Activated CD4-positive, alpha-beta T cell treated with anti-CD3 and anti-CD28 coated beads, Interleukin-2, amount 10 ng/mL, durations not matched to agents 7 days and 5 days (primary cell): ENCODE measurements around the gene VSTM2A. TPM values are rescaled to one million over a fixed set of nuclear protein-coding genes. Genes with fewer than 3 reads are reported as not detected.

Experiments
- CTCF ChIA-PET: fragments of 350-600 bp; sonication (Branson Sonifier 250); formaldehyde crosslinking; loops from one replicate; lab custom pipeline; 2021; ENCODE audit warnings: antibody characterized with exemption; lab: Charles Lee
- POLR2A ChIA-PET: fragments of 350-600 bp; sonication (Branson Sonifier 250); formaldehyde crosslinking; loops from one replicate; lab custom pipeline; 2021; ENCODE audit warnings: antibody characterized with exemption; lab: Charles Lee
- DNase-seq: peaks from one replicate; pipeline ENCODE4 v3.0.0-alpha.2; 2020
- H3K27ac Mint-ChIP-seq: one replicate; pipeline ENCODE4 v1.8.0; 2021; ENCODE audit warnings: mild to moderate bottlenecking, moderate library complexity, mixed read lengths
- H3K27me3 Mint-ChIP-seq: one replicate; pipeline ENCODE4 v1.8.0; 2021; ENCODE audit warnings: mixed read lengths
- H3K36me3 Mint-ChIP-seq: one replicate; pipeline ENCODE4 v1.8.0; 2021; ENCODE audit warnings: low read depth, mixed read lengths
- H3K4me1 Mint-ChIP-seq: one replicate; pipeline ENCODE4 v1.8.0; 2021; ENCODE audit warnings: mixed read lengths
- H3K4me3 Mint-ChIP-seq: one replicate; pipeline ENCODE4 v1.8.0; 2021; ENCODE audit warnings: mild to moderate bottlenecking, moderate library complexity, mixed read lengths
- H3K9me3 Mint-ChIP-seq: one replicate; pipeline ENCODE4 v1.8.0; 2021; ENCODE audit warnings: mixed read lengths
- total RNA-seq, 2 experiments: library from RNA; stranded (reverse); gene quantifications; one replicate each; pipeline ENCODE4 v1.2.3, GENCODE V29; 2021

Gene VSTM2A
- total RNA-seq, 2 experiments from 2014 or later: not detected

GRCh38 chr7:54559401-54559800, 17.2 kb downstream of the VSTM2A start:
- no peaks in the 10 kb centered on the region for H3K9me3 Mint-ChIP-seq

GRCh38 chr7:54560198-54560597, 18.0 kb downstream of the VSTM2A start:
- DNase-seq: no peak
- Mint-ChIP-seq H3K27me3 (no peaks in the 10 kb centered on the region), H3K9me3 (no peaks in the 10 kb centered on the region), H3K4me1 (no peaks in the 10 kb centered on the region), H3K36me3 (no peaks in the 10 kb centered on the region), H3K27ac (no peak overlapping the region), H3K4me3 (no peak overlapping the region)
- ChIA-PET POLR2A (no interaction called here), CTCF (no interaction called here)

More at GRCh38 chr7:54559401-54559800, 17.2 kb downstream of the VSTM2A start:
- H3K36me3 Mint-ChIP-seq: no peaks in the 10 kb centered on the region
- H3K4me3 Mint-ChIP-seq: no peak overlapping the region
- DNase-seq: no peak
- ChIA-PET POLR2A (no interaction called here), CTCF (no interaction called here)
- H3K27ac Mint-ChIP-seq: no peak overlapping the region
- no peaks in the 10 kb centered on the region for H3K27me3 Mint-ChIP-seq
- H3K4me1 Mint-ChIP-seq: no peaks in the 10 kb centered on the region

- Mint-ChIP-seq H3K36me3 (no peaks in the 10 kb centered on the region), H3K4me1 (no peaks in the 10 kb centered on the region), H3K4me3 (no peak overlapping the region), H3K9me3 (no peaks in the 10 kb centered on the region), H3K27me3 (no peaks in the 10 kb centered on the region), H3K27ac (no peak overlapping the region)
- DNase-seq: no peak
- POLR2A ChIA-PET: no interaction called here
- CTCF ChIA-PET: no interaction called here
Observed at GRCh38 chr7:54560723-54561122, 18.5 kb downstream of the VSTM2A start.

- H3K9me3 Mint-ChIP-seq: no peaks in the 10 kb centered on the region
- no peak overlapping the region for H3K27ac Mint-ChIP-seq
- CTCF ChIA-PET: no interaction called here
- POLR2A ChIA-PET: no interaction called here
- H3K4me1 Mint-ChIP-seq: no peaks in the 10 kb centered on the region
- no peaks in the 10 kb centered on the region for H3K36me3 Mint-ChIP-seq
- H3K27me3 Mint-ChIP-seq: no peaks in the 10 kb centered on the region
- no peak for DNase-seq
- H3K4me3 Mint-ChIP-seq: no peak overlapping the region
Observed at GRCh38 chr7:54563329-54563916, 21.2 kb downstream of the VSTM2A start.

GRCh38 chr7:54565432-54565831, 23.3 kb downstream of the VSTM2A start:
- Mint-ChIP-seq H3K27me3 (no peaks in the 10 kb centered on the region), H3K36me3 (no peaks in the 10 kb centered on the region), H3K27ac (no peak overlapping the region), H3K9me3 (no peaks in the 10 kb centered on the region), H3K4me1 (no peaks in the 10 kb centered on the region), H3K4me3 (no peak overlapping the region)
- DNase-seq: no peak
- ChIA-PET POLR2A (no interaction called here), CTCF (no interaction called here)

- no peaks in the 10 kb centered on the region for H3K36me3 Mint-ChIP-seq
- H3K4me1 Mint-ChIP-seq: no peaks in the 10 kb centered on the region
- no peaks in the 10 kb centered on the region for H3K27me3 Mint-ChIP-seq
- POLR2A ChIA-PET: no interaction called here
- CTCF ChIA-PET: no interaction called here
- H3K9me3 Mint-ChIP-seq: peaks cover 4% of the 10 kb centered on the region
- no peak overlapping the region for H3K27ac Mint-ChIP-seq
- DNase-seq: no peak
- no peak overlapping the region for H3K4me3 Mint-ChIP-seq
Observed at GRCh38 chr7:54581511-54581910, 39.3 kb downstream of the VSTM2A start.

GRCh38 chr7:54591404-54592386, 49.5 kb downstream of the VSTM2A start:
- Mint-ChIP-seq H3K27me3 (no peaks in the 10 kb centered on the region), H3K4me1 (no peaks in the 10 kb centered on the region), H3K27ac (no peak overlapping the region), H3K4me3 (no peak overlapping the region), H3K9me3 (peaks cover 6% of the 10 kb centered on the region), H3K36me3 (no peaks in the 10 kb centered on the region)
- POLR2A ChIA-PET: no interaction called here
- DNase-seq: no peak
- CTCF ChIA-PET: no interaction called here

GRCh38 chr7:54596747-54597146, 54.6 kb downstream of the VSTM2A start:
- Mint-ChIP-seq H3K27ac (no peak overlapping the region), H3K4me3 (no peak overlapping the region), H3K4me1 (no peaks in the 10 kb centered on the region), H3K27me3 (no peaks in the 10 kb centered on the region), H3K36me3 (no peaks in the 10 kb centered on the region), H3K9me3 (peaks cover 7% of the 10 kb centered on the region)
- no peak for DNase-seq
- ChIA-PET CTCF (no interaction called here), POLR2A (no interaction called here)

GRCh38 chr7:54615537-54615936, 73.4 kb downstream of the VSTM2A start:
- H3K27ac Mint-ChIP-seq: no peak overlapping the region
- no peaks in the 10 kb centered on the region for H3K4me1 Mint-ChIP-seq
- no peak overlapping the region for H3K4me3 Mint-ChIP-seq
- CTCF ChIA-PET: no interaction called here
- H3K9me3 Mint-ChIP-seq: peaks cover 3% of the 10 kb centered on the region
- POLR2A ChIA-PET: no interaction called here
- DNase-seq: no peak
- H3K27me3 Mint-ChIP-seq: no peaks in the 10 kb centered on the region
- H3K36me3 Mint-ChIP-seq: no peaks in the 10 kb centered on the region

Other genes starting within 250 kb of the VSTM2A start
- 100 to 1,000 TPM in 1 of 2 experiments, 10 to 100 TPM in 1; 55.4 to 106 TPM for gene SEC61G, start 216.8 kb downstream of the VSTM2A start, total RNA-seq